Upper lobe of left lung (tissue), 6 donors: ENCODE data around the gene USP54. TPM values are rescaled to one million over a fixed set of nuclear protein-coding genes. Genes with fewer than 3 reads are reported as not detected.
A peak's percentile ranks its signal among the peaks of the same experiment; 100 is the strongest.

Source experiments
- ATAC-seq, 2 donors: fragments of 200-7000 bp; cut with Tn5 transposase; one replicate each; pipeline ENCODE4 v1.9.1; 2022; ENCODE audit warnings: mild to moderate bottlenecking in 2 of 2, moderate library complexity in 2 of 2; ENCODE audit not compliant: low FRiP score in 2 of 2
- DNase-seq, 2 donors: peaks; one replicate each; pipeline ENCODE4 v3.0.0-alpha.2; 2019 to 2020
- H3K27ac ChIP-seq, 4 donors: fragments of 200-600 bp; sonication (generic); one replicate each; pipeline ENCODE4 v1.5.1; 2016 to 2019
- H3K27me3 ChIP-seq, 4 donors: fragments of 200-600 bp; sonication (generic); one replicate each; pipeline ENCODE4 v1.5.1; 2017 to 2019
- H3K36me3 ChIP-seq, 4 donors: fragments of 200-600 bp; sonication (generic); one replicate each; pipeline ENCODE4 v1.5.1; 2016 to 2019
- H3K4me1 ChIP-seq, 4 donors: fragments of 200-600 bp; sonication (generic); one replicate each; pipeline ENCODE4 v1.5.1; 2018 to 2019
- H3K4me3 ChIP-seq, 4 donors: fragments of 200-600 bp; sonication (generic); one replicate each; pipeline ENCODE4 v1.5.1; 2017 to 2019; ENCODE audit warnings: mild to moderate bottlenecking in 2 of 4, moderate library complexity in 1 of 4
- H3K9me3 ChIP-seq, 4 donors: fragments of 200-600 bp; sonication (generic); one replicate each; pipeline ENCODE4 v1.5.1; 2018 to 2019
- CTCF ChIP-seq, 6 experiments: fragments of 450-650 bp in 4 of 6; fragments of 200-600 bp in 2 of 6; sonication (generic) in 2 of 6; IDR thresholded peaks; one replicate each; pipeline ENCODE4 v1.5.1; 2016 to 2019; ENCODE audit warnings: antibody characterized with exemption in 6 of 6
- EP300 ChIP-seq, 4 donors: sonication (generic); formaldehyde crosslinking; IDR thresholded peaks; one replicate each; pipeline ENCODE4 v1.5.1; 2017; ENCODE audit warnings: antibody characterized with exemption in 4 of 4, control low read depth in 2 of 4
- POLR2A ChIP-seq, 4 donors: fragments of 450-650 bp; IDR thresholded peaks; one replicate each; pipeline ENCODE4 v1.5.1; 2016 to 2017; ENCODE audit warnings: antibody characterized with exemption in 4 of 4, mild to moderate bottlenecking in 2 of 4
- POLR2AphosphoS5 ChIP-seq, 2 donors: sonication (generic); formaldehyde crosslinking; IDR thresholded peaks; one replicate each; pipeline ENCODE4 v1.5.1; 2017; ENCODE audit warnings: antibody characterized with exemption in 2 of 2
- WGBS, 2 donors: methylation state at CpG; one replicate each; pipeline ENCODE4 v1.1.5; 2017 to 2018; 5-methylcytosine and 5-hydroxymethylcytosine counted together
- total RNA-seq, 6 donors: library from RNA; depleted of rRNA in 4 of 6; stranded (reverse); fragments of >200 nt in 4 of 6; gene quantifications; one replicate each; pipeline versions ENCODE4 v1.1.0 to v1.2.1, GENCODE V29; 2016 to 2021
- donor health status: DM: no; HTN: no; CAD: no; lungs with moderate emphysema.
- donor health status: DM: no; HTN: yes; CAD: no; lungs with severe emphysema.

Gene USP54
- total RNA-seq, 6 donors from 2014 or later, result 67.9 to 188 (median 120) TPM

- 82 to 87% methylated on average over 1 of the region's 1 CpG for WGBS, 2 donors
- peaks cover 10 to 61% (median 28%) of the 10 kb centered on the region in 4 donors for H3K36me3 ChIP-seq
- no peak for ATAC-seq
- H3K4me3 ChIP-seq, result no peak overlapping the region
- no peaks in the 10 kb centered on the region for H3K4me1 ChIP-seq
- no peaks in the 10 kb centered on the region for H3K27me3 ChIP-seq
- no peak overlapping the region for H3K27ac ChIP-seq
- H3K9me3 ChIP-seq, result no peaks in the 10 kb centered on the region
- TF ChIP-seq POLR2AphosphoS5 (IDR thresholded peaks at IDR 0.05) (no peak), POLR2A (IDR thresholded peaks at IDR 0.05) (no peak), EP300 (IDR thresholded peaks at IDR 0.05) (no peak), CTCF (IDR thresholded peaks at IDR 0.05) (no peak)
- DNase-seq, result no peak
Observed at GRCh38 chr10:73534857-73535256, 56.3 kb downstream of the USP54 start.

GRCh38 chr10:73529089-73529832 lies 61.9 kb downstream of the USP54 start:
- WGBS, 2 donors, result 95 to 96% methylated on average over 5 of the region's 5 CpGs
- ATAC-seq, result peak in 1 of 2 donors; percentile 88

GRCh38 chr10:73522263-73522662 lies 68.9 kb downstream of the USP54 start:
- no peak for DNase-seq
- no peak overlapping the region for H3K4me3 ChIP-seq
- H3K27ac ChIP-seq, result no peak overlapping the region
- H3K36me3 ChIP-seq, result peaks cover 24 to 91% (median 56%) of the 10 kb centered on the region in 4 donors
- TF ChIP-seq CTCF (IDR thresholded peaks at IDR 0.05) (no peak), EP300 (IDR thresholded peaks at IDR 0.05) (no peak), POLR2AphosphoS5 (IDR thresholded peaks at IDR 0.05) (no peak), POLR2A (IDR thresholded peaks at IDR 0.05) (no peak)
- no peaks in the 10 kb centered on the region for H3K9me3 ChIP-seq
- no peaks in the 10 kb centered on the region for H3K4me1 ChIP-seq
- no peaks in the 10 kb centered on the region for H3K27me3 ChIP-seq
- no peak for ATAC-seq
- 88 to 100% methylated on average over 1 of the region's 1 CpG for WGBS, 2 donors

More at GRCh38 chr10:73529089-73529832, 61.9 kb downstream of the USP54 start:
- Histone ChIP-seq H3K4me1 (no peaks in the 10 kb centered on the region), H3K36me3 (peaks cover 15 to 62% (median 27%) of the 10 kb centered on the region in 4 donors), H3K4me3 (no peak overlapping the region), H3K27ac (no peak overlapping the region), H3K9me3 (no peaks in the 10 kb centered on the region), H3K27me3 (no peaks in the 10 kb centered on the region)
- peak in 1 of 2 donors; percentile 25 for DNase-seq
- TF ChIP-seq POLR2AphosphoS5 (IDR thresholded peaks at IDR 0.05) (no peak), CTCF (IDR thresholded peaks at IDR 0.05) (peak; percentile 72 to 83 (median 78))

GRCh38 chr10:73519336-73519735 lies 71.8 kb downstream of the USP54 start:
- no peak overlapping the region for H3K27ac ChIP-seq
- TF ChIP-seq CTCF (IDR thresholded peaks at IDR 0.05), result no peak
- no peak for TF ChIP-seq POLR2AphosphoS5 (IDR thresholded peaks at IDR 0.05)
- no peak for TF ChIP-seq POLR2A (IDR thresholded peaks at IDR 0.05)
- no peak for TF ChIP-seq EP300 (IDR thresholded peaks at IDR 0.05)
- DNase-seq, result no peak
- peaks cover 33 to 87% (median 59%) of the 10 kb centered on the region in 4 donors for H3K36me3 ChIP-seq
- WGBS, 2 donors, result 96 to 98% methylated on average over 3 of the region's 3 CpGs
- H3K27me3 ChIP-seq, result no peaks in the 10 kb centered on the region
- H3K4me1 ChIP-seq, result no peaks in the 10 kb centered on the region
- ATAC-seq, result no peak
- no peaks in the 10 kb centered on the region for H3K9me3 ChIP-seq
- no peak overlapping the region for H3K4me3 ChIP-seq
